ENCODE data around the gene IL1R1.

GRCh38 chr2:102099536-102100298, 42.8 kb upstream of the IL1R1 start:
- TF ChIP-seq POLR2AphosphoS5 (IDR thresholded peaks at IDR 0.05) (no peak), CTCF (IDR thresholded peaks at IDR 0.05) (no peak)

Measured in esophagus muscularis mucosa (tissue), 3 donors.